Measurements from ENCODE around the gene ERMN. TPM values are rescaled to one million over a fixed set of nuclear protein-coding genes. Genes with fewer than 3 reads are reported as not detected.

Gene ERMN
- total RNA-seq, 2 donors from 2014 or later: 1.3 TPM; not detected in 1

- no peaks in the 10 kb centered on the region for H3K9me3 ChIP-seq
- H3K4me3 ChIP-seq: no peak overlapping the region
- H3K27ac ChIP-seq: no peak overlapping the region
- peaks cover 0 to 8% of the 10 kb centered on the region in 2 donors for H3K4me1 ChIP-seq (ENCODE audit: control insufficient read depth in 1 of 2, low read depth in 2 of 2)
- TF ChIP-seq, protein P1, sequence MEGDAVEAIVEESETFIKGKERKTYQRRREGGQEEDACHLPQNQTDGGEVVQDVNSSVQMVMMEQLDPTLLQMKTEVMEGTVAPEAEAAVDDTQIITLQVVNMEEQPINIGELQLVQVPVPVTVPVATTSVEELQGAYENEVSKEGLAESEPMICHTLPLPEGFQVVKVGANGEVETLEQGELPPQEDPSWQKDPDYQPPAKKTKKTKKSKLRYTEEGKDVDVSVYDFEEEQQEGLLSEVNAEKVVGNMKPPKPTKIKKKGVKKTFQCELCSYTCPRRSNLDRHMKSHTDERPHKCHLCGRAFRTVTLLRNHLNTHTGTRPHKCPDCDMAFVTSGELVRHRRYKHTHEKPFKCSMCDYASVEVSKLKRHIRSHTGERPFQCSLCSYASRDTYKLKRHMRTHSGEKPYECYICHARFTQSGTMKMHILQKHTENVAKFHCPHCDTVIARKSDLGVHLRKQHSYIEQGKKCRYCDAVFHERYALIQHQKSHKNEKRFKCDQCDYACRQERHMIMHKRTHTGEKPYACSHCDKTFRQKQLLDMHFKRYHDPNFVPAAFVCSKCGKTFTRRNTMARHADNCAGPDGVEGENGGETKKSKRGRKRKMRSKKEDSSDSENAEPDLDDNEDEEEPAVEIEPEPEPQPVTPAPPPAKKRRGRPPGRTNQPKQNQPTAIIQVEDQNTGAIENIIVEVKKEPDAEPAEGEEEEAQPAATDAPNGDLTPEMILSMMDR (IDR thresholded peaks at IDR 0.05): no peak
- DNase-seq (ENCODE audit: low spot score): no peak
- no peaks in the 10 kb centered on the region for H3K27me3 ChIP-seq (replicated peaks; ENCODE audit: insufficient read depth)
- no peak for ATAC-seq (ENCODE audit: insufficient number of reproducible peaks, low FRiP score, low read depth)
- H3K36me3 ChIP-seq: no peaks in the 10 kb centered on the region
These were observed 3.9 kb upstream of the ERMN start for GRCh38 chr2:157329524-157329923.

- TF ChIP-seq, protein P1 (IDR thresholded peaks at IDR 0.05): peak; percentile 71
- H3K36me3 ChIP-seq: no peaks in the 10 kb centered on the region
- H3K4me1 ChIP-seq (ENCODE audit: control insufficient read depth in 1 of 2, low read depth in 2 of 2): peaks cover 0 to 8% of the 10 kb centered on the region in 2 donors
- H3K27ac ChIP-seq: no peak overlapping the region
- no peaks in the 10 kb centered on the region for H3K27me3 ChIP-seq (replicated peaks; ENCODE audit: insufficient read depth)
- H3K4me3 ChIP-seq: no peak overlapping the region
- DNase-seq (ENCODE audit: low spot score) (peak; percentile 36), ATAC-seq (ENCODE audit: insufficient number of reproducible peaks, low FRiP score, low read depth) (peak; percentile 69)
- H3K9me3 ChIP-seq: no peaks in the 10 kb centered on the region
These were observed 2.2 kb upstream of the ERMN start for GRCh38 chr2:157327621-157328500.

DNA sequence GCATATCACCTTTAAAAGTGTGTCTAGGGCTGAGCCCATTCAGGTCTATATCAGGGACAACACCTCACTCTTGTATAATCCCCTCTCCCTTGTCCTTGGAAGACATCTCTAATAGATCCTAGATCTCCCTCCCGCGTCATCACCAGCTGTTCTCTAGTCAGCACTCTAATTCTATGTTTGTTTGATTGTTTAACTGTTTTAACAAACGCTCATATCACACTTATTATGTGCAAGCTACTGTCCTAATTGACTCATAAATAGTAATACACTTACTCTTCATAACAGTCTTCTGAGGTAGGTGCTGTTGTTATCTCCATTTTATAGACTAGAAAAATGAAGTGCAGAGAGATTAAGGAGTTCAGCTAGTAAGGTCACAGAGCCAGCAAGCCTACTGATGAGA, 1.6 kb upstream of the ERMN start:
- Histone ChIP-seq H3K4me3 (no peak overlapping the region), H3K36me3 (no peaks in the 10 kb centered on the region), H3K9me3 (no peaks in the 10 kb centered on the region), H3K27me3 (replicated peaks; ENCODE audit: insufficient read depth) (no peaks in the 10 kb centered on the region), H3K27ac (no peak overlapping the region), H3K4me1 (ENCODE audit: control insufficient read depth in 1 of 2, low read depth in 2 of 2) (peaks cover 0 to 8% of the 10 kb centered on the region in 2 donors)
- ATAC-seq (ENCODE audit: insufficient number of reproducible peaks, low FRiP score, low read depth): no peak
- TF ChIP-seq, protein P1 (IDR thresholded peaks at IDR 0.05): no peak
- no peak for DNase-seq (ENCODE audit: low spot score)

GRCh38 chr2:157326698-157327097, 1.1 kb upstream of the ERMN start:
- DNase-seq (ENCODE audit: low spot score): no peak
- TF ChIP-seq, protein P1 (IDR thresholded peaks at IDR 0.05): no peak
- Histone ChIP-seq H3K9me3 (no peaks in the 10 kb centered on the region), H3K4me1 (ENCODE audit: control insufficient read depth in 1 of 2, low read depth in 2 of 2) (peaks cover 0 to 8% of the 10 kb centered on the region in 2 donors), H3K36me3 (no peaks in the 10 kb centered on the region), H3K4me3 (no peak overlapping the region), H3K27ac (no peak overlapping the region), H3K27me3 (replicated peaks; ENCODE audit: insufficient read depth) (no peaks in the 10 kb centered on the region)
- ATAC-seq (ENCODE audit: insufficient number of reproducible peaks, low FRiP score, low read depth): no peak

DNA sequence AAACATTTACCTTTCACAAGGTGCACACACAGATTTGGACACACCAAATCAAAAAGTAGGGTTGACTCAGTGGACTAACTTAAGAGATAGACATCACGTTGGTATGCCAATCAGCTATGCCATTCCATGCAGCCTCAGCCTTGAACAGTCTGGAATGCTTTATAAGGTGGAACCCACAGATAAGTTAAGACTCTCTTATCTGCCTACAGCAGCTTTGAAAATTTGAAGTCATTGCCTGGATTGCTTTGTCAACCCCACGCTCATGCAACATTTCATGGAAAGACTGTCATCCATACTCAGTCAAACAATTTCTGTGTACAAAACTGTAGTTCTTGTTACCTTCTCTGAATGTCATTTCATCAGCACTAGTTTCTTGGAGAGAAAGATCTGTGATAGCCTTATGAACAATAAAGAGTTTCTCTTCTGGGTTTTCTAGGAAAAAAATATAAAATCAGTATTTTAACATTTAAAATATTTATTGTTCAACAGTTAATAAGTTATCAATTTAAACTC, 1.2 kb downstream of the ERMN start:
- TF ChIP-seq, protein P1 (IDR thresholded peaks at IDR 0.05): no peak
- no peak for ATAC-seq (ENCODE audit: insufficient number of reproducible peaks, low FRiP score, low read depth)

More for the DNA sequence above, 1.2 kb downstream of the ERMN start:
- Histone ChIP-seq H3K27ac (no peak overlapping the region), H3K27me3 (replicated peaks; ENCODE audit: insufficient read depth) (no peaks in the 10 kb centered on the region), H3K36me3 (no peaks in the 10 kb centered on the region), H3K9me3 (no peaks in the 10 kb centered on the region), H3K4me1 (ENCODE audit: control insufficient read depth in 1 of 2, low read depth in 2 of 2) (peaks cover 0 to 8% of the 10 kb centered on the region in 2 donors), H3K4me3 (no peak overlapping the region)
- DNase-seq (ENCODE audit: low spot score): no peak

Measured in thoracic aorta (tissue), 2 donors.